Tibial nerve (tissue), 3 donors: Measurements from ENCODE around the gene TEX26.

Experiments
- CTCF ChIP-seq, 5 experiments: fragments of 200-600 bp in 3 of 5; fragments of 450-650 bp in 2 of 5; sonication (generic) in 3 of 5; IDR thresholded peaks; one replicate each; pipeline ENCODE4 v1.5.1; 2016 to 2019; ENCODE audit warnings: antibody characterized with exemption in 5 of 5, mild to moderate bottlenecking in 3 of 5, moderate library complexity in 2 of 5
- POLR2A ChIP-seq, 2 donors: fragments of 450-650 bp; IDR thresholded peaks; one replicate each; pipeline ENCODE4 v1.6.1; 2017; ENCODE audit warnings: antibody characterized with exemption in 2 of 2, mild to moderate bottlenecking in 2 of 2, moderate library complexity in 2 of 2

- no peak for TF ChIP-seq CTCF (IDR thresholded peaks at IDR 0.05)
- TF ChIP-seq POLR2A (IDR thresholded peaks at IDR 0.05), result no peak
Measured at GRCh38 chr13:30934803-30935202, 2.3 kb downstream of the TEX26 start.
